Hematopoietic multipotent progenitor cell treated with erythropoietin and hydrocortisone succinate and interleukin-3 and kit ligand, for 15 days (in vitro differentiated cells): ENCODE data around the gene DIRAS1.

Experiments used
- DNase-seq: peaks from one replicate; pipeline ENCODE4 v3.0.0-alpha.2; 2015; ENCODE audit warnings: low spot score

DIRAS1 gene, protein sequence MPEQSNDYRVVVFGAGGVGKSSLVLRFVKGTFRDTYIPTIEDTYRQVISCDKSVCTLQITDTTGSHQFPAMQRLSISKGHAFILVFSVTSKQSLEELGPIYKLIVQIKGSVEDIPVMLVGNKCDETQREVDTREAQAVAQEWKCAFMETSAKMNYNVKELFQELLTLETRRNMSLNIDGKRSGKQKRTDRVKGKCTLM

DNA sequence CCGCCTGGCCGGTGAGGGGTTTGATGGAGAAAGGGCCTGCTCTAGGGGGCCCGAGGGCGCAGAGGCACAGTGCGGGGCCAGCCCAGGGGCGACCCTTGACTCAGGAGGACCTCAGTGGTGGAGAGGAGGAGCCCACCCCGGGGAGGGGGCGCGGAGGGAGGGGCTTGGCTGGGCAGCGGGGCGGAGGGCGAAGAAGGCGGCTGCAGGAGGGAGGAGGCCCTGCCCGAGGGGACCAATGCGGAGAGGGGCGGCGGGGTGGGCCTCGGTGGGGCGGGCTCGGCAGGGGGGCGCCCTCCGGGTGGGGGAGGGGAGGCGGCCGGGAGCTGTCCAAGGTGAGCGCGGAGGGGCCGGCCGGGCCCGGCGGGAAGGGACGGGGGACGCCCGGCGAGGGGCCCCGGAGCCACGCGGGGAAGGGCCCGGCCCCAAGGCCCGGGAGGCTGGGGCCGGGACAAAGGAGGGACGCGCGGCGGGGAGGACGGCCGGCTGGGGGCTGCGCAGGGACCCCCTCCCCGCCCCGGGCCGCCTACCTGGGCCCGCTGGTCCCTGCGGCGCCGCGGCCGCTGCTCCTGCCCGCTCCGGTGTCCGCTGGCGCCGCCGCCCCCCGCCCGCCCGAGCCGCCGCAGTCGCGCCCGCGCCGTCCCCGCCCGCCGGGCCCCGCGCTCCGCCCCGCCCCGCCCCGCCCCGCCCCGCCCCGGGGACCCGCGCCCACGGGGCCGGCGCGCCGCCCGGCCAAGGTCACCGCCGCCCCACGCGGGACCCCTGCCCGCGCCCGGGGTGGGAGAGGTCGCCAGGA, at the start of gene DIRAS1:
Gene DIRAS1, minus strand, starts transcription at position 596 of the 793 bp plus-strand sequence. CDS start 3,566 bp downstream, outside the sequence.
- no peak for DNase-seq

DNA sequence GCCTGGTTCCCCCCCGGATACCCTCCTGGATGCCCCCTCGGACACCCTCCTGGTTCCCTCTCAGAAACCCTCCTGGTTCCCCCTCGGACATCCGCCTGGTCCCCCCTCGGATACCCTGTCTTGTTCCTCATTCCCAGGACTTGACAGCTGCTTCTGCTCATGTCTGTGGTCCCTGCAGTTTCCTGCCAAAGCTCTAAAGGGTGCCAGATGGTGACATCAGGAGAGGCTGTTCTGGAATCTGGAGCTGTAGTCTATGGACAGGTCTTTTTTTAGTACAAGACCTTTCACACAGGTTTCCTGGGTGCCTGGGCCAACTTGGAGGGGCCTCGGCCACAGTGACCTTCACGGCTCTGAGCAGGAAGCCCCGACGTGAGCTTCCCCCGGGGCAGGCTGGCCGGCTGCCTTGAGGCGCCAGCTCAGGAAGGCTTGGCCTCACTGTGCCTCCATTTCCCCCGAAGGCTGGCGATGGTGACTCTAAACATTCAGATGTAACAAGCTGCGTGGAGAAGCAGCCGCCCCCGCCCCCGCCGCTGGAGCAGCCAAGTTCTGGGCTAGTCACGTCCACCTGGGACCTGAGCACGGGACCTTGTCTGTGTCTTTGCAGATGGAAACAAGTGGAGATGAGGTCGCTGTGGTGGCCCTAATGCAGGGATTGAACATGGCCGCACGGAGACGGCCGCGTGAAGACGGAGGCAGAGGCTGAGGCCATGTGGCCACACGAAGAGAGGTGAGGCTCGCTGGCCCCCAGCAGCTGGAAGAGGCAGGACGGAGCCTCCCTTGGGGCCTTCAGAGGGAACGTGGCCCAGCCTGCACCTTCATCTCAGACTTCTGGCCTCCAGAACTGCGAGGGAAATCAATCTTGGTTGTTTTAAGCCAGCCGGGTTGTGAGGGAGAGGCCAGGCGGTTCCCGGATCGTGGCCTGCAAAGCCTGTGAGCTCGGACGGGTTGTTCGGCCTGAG, 49.2 kb upstream of the DIRAS1 start:
- no peak for DNase-seq

DNA sequence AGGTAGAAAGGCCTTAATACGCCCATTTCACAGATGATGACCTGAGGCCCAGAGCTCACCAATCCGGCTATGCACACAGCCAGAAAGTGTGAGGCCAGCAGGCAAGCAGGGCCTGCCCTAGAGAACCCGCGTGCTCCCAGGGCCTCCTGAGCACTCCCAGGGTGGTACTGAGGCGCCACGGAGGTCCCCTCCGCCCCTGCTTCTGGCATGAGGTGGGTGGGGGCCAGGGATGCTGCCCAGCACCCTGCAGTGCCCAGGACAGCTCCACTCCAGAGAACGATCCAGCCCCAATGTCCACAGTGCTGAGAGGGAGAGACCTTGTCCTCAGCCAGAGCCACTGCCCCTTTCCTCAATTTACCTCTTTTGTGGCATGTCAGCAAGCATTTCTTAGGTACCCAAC, 48.0 kb upstream of the DIRAS1 start:
- DNase-seq: no peak

DNA sequence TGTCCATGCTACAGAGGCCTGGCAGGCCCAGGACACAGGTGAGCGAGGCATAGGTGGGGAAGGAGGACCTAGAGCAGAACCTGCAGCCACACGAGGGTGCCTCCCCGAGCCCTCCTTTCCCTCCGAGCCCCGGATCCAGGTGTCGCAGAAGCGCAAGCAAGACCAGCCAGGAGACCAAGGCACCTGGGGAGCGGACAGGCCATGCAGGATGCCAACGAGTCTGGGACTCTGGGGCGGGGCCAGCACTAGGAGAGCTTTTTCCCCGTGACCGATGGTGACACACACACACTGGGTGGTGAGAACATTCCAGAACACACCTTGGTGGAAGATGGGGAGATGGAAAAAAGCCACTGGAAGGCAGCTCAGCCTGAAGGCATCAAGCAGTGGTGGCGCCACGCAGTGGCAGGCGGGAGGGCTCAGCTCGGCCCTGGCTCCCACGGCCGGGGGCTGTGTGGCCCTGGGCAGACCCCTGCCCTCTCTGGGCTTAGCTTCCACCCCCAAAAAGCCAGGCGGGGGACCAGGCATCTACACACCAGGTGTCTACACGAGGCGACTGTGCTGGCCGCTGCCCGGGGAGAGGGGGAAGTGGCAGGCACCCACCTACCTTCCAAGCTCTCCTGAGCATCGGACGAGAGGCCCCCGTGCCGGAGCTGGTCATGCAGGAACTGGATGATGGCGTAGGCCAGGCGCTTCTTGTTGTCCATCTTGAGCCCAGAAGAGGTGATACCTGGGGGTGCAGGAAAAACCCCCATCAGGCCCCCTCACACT, 47.4 kb upstream of the DIRAS1 start:
- DNase-seq: no peak

DNA sequence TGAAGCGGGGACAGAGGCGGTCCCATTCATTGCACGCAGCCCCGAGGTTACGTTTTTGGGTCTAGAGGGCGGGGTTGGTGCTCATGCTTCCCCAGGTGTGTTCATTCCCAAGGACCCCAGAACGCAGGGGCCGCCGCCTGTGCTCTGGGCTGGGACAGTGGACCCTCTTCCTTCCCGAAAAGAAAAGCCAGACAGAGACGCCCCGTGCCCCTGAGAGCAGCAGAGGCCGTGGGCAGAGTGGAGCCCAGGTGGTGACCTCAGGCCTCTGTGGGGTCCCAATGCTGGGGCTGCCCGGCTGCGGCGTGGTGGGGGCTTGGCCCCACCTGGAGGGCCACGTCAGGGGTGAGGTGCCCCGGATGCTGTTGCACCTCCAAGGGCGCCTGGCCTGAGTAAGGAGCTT, 46.5 kb upstream of the DIRAS1 start:
- DNase-seq: no peak

DNA sequence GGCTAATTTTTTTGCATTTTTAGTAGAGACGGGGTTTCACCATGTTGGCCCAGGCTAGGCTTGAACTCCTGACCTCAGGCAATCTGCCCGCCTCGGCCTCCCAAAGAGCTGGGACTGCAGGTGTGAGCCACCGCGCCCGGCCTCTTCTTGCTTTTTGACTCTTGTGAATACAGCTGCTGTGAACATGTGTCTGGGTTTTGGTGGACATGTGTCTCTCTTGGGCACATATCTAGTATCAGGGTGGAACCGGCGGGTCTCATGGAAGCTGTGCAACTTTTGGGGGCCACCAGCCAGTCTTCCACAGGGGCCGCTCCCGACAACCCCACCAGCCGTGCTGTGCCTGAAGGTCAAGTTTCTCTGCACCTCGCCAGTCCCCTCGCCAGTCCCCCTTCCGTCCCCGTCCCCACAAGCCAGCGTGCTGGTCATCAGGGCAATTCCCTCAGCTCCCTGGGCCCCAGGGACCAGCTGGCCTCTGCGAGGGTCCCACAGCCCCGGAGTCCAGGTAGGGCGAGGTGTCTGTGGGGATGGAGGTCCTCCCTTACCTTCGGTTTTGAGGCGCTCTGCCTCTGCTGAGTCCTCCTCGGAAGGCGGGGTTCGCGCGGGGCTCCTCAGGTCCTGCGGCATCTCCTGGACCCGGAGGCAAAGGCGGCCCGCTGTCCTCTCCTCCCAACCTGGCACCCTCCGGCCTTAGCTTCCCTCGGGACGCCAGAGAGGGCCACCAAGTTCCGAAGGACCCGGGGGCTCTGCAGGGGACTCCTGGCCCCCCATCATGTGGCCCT, 45.6 kb upstream of the DIRAS1 start:
- DNase-seq: no peak

DNA sequence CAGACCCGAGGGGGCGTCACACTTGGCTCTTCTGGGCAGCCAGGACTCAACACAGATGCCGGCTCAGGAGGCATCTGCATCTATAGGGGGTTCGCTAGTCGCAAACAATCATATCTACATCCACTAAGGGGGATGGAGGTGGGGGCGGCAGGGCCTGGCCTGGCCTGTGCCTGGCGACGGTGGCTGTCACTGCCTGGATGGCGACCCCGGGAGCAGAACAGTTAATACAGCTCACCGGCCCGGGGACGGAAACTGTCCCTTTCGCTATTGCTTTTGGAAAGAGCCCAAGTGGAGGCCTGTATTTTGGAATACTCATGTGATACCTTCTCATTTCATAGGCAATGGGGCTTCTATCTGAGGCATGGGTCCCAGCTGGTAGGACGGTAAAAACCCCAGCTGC, 44.2 kb upstream of the DIRAS1 start:
- no peak for DNase-seq

DNA sequence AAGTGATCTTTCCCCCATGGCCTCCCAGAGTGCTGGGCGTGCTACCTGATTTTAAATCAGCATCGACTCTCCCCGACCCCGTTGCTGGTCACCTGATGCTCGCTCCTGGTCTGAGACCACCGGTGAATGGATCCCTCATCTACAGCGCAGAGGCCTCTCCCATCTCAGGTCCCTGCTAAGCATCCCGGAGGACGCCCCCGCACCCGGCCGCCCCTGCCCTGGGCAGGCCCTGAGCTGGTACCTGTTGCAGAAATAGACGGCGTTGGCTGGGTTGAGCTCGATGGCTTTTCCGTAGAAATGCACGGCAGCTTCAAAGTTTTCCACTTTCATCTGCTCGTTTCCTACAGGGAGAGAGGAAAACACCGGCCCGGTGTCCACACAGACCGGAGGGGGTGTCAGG, 43.8 kb upstream of the DIRAS1 start:
- no peak for DNase-seq

DNA sequence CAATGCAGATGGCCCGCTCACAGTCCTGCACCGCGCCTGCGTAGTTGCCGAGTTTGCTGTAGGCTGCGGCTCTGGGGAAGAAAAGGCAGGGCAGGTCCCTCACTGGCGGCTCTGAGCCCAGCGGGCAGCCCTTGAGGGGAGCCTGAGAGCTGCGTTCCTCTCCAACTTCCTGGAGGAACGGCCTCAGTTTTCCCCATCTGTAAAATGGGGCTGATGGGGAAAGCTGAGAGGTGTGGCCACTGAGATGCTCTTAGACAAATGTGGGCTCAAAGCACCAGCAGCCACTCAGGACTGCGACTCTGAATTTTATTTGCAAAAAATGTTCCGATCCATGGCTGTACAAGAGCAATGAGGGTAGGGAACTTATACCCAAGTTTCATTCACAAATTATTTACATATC, 42.5 kb upstream of the DIRAS1 start:
- no peak for DNase-seq

DNA sequence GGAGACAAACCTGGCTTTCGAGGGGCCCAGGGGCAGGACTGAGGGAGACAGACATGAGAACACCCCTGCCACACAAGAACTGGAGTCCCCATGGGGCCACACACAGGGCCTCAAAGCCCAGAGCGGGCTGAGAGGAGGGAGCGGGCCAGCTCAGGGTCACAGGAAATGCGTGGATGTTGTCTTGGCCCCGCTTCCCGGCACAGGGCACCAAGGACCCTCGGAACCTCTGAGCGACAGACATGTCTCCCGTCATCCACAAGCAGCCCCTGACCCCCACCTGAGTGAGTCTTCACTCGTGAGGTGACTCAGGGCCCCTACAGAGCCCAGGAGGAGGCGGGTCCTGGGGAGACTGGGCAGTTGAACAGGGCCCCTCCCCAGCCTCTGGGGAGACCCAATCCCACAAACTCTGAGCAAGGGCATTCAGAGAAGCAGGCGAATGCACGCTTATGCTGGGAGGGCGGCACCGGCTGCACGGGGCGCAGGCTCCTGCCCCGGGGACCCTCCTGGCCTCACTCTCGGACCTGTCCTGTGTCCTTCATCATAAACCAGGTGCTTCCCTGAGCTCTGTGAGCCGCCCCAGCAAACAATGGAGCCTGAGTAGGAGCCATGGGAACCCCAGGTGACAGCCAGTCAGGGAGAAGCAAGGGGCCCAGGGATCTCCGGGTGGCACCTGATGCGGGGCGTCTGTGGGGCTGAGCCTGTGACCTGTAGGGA, 41.8 kb upstream of the DIRAS1 start:
- DNase-seq: no peak

DNA sequence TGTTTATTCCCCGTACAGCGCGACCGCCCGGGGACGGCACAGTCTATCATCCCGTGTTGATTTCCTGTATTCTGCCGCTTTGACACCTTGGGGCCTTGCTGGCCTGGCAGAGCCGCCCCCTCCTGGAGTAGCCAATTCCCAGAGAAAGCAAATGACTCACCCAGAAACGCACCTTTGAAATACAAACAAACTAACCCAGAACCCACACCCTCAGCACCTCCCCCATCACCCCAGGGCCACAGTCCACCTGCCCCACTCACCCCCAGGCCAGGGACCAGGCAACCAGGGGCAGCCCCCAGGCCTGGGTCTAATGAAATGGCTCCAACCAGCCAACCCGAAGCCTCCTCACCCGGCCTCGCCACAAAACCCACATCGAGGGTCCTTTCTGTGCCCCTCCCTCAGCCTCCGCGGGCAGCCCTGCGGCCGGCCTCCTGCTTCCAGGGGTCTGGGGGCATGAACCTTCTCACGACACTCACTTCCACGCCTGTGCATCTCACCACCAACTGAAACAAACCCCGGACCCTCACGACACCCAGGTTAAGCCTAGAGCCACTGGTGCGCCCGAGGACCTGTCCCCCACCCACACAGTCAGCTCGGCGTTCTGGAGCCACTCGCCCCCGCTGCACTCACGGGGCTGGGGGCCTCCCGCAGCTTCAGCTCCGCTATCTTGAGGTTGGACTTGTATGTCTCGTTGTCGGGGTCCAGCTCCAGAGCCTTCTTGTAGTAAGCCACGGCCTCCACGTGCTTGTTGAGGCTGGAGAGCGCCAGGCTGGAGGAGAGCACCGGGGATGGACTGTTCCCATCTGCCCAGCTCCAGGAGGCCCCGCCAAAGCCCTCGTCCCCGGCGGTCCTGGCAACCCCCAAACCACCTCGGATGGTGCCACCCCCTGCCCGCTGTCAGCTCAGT, 41.0 kb upstream of the DIRAS1 start:
- DNase-seq: no peak

DNA sequence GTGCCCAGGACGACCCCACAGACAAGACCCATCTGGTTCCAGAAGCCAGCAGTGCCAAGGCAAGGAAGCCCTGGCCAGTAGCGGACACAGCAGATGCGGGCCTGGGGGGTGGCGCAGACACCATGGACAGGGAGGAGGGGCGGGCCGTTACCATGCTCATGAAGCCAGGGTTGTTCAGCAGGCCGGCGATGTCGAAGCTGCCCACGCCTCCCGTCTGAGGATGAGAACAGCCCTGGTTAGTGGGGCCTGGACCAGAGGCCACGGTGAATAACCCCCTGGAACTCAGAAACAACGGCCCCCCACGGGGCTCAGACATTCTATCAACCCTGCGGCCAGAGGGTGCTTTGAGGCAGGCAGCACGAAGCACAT, 40.1 kb upstream of the DIRAS1 start:
- no peak for DNase-seq

DNA sequence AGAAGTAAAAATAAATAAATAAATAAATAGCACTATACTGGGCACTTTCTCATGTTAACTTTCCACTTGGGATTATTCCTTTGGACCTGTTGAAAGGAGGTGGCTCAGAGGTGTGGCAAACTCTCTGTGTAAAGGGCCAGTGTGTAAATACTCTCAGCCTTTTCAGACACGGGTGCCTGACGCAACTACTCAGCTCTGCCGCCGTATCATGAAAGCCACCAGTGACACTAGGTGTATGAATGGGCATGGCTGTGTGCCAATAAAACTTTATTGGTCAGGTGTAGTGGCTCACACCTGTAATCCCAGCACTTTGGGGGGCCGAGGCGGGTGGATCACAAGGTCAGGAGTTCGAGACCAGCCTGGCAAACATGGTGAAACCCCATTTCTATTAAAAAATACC, 38.8 kb upstream of the DIRAS1 start:
- no peak for DNase-seq

DNA sequence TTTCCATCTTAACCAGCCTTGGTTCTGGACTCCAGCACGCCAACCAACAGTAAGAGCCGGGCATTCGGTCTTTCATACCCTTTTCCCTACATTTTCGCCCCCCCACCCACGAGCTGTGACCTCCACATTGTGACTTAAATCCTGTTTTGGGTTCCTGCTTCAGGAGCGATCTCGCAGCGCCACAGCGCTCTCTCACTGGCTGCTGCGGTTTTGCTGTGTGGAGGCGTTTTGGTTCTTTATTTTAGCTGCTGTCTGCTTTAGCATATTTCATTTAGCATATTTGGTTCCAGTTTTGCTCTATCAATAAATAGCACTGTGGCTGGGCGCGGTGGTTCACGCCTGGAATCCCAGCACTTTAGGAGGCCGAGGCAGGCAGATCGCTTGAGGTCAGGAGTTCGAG, 38.2 kb upstream of the DIRAS1 start:
- DNase-seq: no peak

DNA sequence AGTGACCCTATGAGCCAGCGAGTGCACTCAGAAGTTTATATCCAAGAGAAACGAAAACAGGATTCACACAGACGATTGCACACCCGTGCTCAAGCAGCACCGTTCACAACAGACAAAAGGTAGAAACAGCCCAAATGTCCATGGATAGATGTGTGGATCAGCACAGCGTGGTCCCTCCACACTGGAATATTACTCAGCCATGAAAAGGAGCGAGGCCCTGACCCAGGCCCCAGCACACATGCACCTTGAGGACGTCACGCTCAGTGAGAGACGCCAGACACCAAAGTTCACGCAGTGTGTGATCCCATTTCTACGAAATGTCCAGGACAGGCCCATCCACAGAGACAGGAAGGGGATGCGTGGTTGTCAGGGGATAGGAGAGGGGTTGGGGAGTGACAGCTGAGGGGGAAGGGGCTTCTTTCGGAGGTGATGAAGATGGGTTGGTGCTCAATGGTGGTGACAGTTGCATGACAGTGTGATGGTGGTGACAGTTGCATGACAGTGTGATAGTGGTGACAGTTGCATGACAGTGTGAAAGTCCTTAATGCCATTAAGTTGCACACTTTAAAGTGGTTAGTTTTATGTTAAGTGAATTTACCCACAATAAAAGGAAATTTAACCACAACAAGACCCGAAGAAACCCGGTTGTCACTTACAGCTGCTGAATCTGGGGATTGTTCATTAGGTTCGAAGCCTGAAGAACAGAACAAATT, 37.6 kb upstream of the DIRAS1 start:
- no peak for DNase-seq

DNA sequence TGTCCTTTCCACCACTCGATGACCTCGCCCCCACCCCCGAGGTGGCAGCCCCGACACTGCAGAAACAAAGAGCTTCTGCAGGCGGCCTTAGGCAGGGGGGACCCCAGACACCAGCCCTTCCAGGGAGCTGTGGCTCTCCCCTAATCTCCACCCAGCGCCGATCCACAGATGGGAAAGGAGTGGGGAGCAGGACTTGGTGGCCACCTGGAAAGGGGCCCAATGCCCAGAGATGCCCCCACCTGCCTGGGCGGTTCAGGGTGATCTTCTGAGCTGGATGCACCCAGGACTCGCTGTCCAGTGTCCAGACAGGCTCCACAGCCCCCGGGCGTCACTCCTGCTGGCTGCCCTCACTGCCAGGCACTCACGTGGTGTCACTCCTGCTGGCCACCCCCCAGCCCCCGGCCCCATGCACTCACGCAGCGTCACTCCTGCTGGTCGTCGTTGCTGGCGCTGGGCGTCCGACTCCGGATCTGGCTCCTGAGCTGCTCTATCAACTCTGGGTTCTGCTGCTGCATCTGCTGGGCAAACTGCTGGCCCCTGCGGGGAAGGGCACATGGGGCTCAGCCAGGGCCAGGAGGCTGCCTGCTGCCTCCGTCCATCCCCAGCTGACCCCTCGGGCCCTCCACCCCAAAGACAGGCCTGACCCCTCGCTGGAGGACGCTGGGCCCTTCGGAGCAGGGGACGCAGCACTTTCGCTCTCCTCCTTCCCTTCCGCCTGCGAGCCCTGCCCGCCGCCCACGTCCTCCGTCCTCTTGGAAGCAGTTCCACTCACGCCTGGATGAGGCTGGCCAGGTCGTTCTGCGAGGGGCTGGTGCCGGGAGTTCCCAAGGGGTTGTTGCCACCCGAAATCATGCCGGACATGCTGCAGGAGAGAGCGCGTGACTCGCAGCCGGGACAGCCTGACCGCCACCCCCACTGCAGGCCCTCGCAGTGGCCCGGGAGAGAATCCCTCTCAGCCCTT, 36.0 kb upstream of the DIRAS1 start:
- DNase-seq: no peak

DNA sequence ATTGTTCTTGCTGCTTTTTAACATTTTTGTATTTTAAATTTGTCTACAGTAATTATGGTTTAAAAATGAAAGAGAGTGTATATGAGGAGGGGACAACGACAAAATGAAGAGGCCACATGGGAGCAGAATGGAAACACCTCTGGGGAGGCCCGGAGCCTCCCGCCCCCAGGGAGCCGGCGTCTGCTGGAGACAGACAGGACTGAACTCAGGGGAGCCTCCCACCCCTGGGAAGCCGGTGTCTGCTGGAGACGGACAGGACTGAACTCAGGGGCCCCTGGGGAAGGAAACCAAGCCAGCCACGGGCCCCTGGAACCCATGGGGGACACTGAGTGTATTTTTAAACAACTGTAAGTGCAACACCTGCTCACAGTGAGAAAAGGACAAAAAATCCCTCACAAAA, 35.3 kb upstream of the DIRAS1 start:
- no peak for DNase-seq

DNA sequence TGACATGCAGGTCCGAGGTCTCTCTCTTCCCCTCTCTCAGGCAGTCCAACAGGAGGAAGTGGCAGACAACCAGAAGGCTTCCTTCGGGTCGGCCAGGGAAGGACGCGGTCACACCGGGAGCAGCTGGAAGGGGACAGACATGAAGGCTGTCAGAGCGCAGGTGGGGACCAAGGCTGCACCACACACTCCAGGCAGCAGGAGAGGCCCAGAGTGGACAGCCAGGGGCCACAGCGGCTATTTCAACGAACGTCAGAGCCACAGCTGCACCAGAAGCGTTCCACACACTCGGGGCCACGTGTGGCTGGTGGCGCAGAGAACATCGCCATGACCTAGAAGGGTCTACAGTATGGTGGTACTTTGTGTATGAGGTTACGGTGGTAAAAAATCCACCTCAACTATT, 34.6 kb upstream of the DIRAS1 start:
- DNase-seq: no peak
